ENCODE measurements around the gene C2CD2L. TPM values are rescaled to one million over a fixed set of nuclear protein-coding genes. Genes with fewer than 3 reads are reported as not detected.

The C2CD2L gene
- total and polyA plus RNA-seq, 2 of the 13 experiments (the other 11 are each of a cell fraction or from before 2014, with no cell fraction given) = 3.7 to 5.5 TPM

GRCh38 chr11:119067371-119068222 lies 39.5 kb upstream of the C2CD2L start, which contains the start of gene VPS11 (continued):
- TF ChIP-seq TFDP2 (CRISPR knock-in tag; IDR thresholded peaks at IDR 0.05) (peak; percentile 79), NR3C1 (CRISPR knock-in tag; IDR thresholded peaks at IDR 0.05) (no peak), SOX5 (CRISPR knock-in tag; IDR thresholded peaks at IDR 0.05; ENCODE audit: borderline replicate concordance) (peak; percentile 48; the same call in 1 of the 2 replicates), PCBP2 (optimal IDR thresholded peaks at IDR 0.05; ENCODE audit: low read depth, low read length, poor library complexity, severe bottlenecking) (no peak), ZNF570 (CRISPR knock-in tag; IDR thresholded peaks at IDR 0.05; ENCODE audit: borderline replicate concordance) (no peak), RORA (CRISPR knock-in tag; IDR thresholded peaks at IDR 0.05) (0 out of 2 replicates have a peak, but pooled peaks have one; percentile 53), MED1 (CRISPR knock-in tag; IDR thresholded peaks at IDR 0.05) (peak; percentile 60)
- TF ChIP-seq, protein P1, sequence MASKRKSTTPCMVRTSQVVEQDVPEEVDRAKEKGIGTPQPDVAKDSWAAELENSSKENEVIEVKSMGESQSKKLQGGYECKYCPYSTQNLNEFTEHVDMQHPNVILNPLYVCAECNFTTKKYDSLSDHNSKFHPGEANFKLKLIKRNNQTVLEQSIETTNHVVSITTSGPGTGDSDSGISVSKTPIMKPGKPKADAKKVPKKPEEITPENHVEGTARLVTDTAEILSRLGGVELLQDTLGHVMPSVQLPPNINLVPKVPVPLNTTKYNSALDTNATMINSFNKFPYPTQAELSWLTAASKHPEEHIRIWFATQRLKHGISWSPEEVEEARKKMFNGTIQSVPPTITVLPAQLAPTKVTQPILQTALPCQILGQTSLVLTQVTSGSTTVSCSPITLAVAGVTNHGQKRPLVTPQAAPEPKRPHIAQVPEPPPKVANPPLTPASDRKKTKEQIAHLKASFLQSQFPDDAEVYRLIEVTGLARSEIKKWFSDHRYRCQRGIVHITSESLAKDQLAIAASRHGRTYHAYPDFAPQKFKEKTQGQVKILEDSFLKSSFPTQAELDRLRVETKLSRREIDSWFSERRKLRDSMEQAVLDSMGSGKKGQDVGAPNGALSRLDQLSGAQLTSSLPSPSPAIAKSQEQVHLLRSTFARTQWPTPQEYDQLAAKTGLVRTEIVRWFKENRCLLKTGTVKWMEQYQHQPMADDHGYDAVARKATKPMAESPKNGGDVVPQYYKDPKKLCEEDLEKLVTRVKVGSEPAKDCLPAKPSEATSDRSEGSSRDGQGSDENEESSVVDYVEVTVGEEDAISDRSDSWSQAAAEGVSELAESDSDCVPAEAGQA (IDR thresholded peaks at IDR 0.05; ENCODE audit: low read depth) = peak; percentile 54; the same call in 1 of the 2 replicates
- TF ChIP-seq, protein P1 (CRISPR knock-in tag; IDR thresholded peaks at IDR 0.05; ENCODE audit: borderline replicate concordance) = no peak
- TF ChIP-seq, protein P2, sequence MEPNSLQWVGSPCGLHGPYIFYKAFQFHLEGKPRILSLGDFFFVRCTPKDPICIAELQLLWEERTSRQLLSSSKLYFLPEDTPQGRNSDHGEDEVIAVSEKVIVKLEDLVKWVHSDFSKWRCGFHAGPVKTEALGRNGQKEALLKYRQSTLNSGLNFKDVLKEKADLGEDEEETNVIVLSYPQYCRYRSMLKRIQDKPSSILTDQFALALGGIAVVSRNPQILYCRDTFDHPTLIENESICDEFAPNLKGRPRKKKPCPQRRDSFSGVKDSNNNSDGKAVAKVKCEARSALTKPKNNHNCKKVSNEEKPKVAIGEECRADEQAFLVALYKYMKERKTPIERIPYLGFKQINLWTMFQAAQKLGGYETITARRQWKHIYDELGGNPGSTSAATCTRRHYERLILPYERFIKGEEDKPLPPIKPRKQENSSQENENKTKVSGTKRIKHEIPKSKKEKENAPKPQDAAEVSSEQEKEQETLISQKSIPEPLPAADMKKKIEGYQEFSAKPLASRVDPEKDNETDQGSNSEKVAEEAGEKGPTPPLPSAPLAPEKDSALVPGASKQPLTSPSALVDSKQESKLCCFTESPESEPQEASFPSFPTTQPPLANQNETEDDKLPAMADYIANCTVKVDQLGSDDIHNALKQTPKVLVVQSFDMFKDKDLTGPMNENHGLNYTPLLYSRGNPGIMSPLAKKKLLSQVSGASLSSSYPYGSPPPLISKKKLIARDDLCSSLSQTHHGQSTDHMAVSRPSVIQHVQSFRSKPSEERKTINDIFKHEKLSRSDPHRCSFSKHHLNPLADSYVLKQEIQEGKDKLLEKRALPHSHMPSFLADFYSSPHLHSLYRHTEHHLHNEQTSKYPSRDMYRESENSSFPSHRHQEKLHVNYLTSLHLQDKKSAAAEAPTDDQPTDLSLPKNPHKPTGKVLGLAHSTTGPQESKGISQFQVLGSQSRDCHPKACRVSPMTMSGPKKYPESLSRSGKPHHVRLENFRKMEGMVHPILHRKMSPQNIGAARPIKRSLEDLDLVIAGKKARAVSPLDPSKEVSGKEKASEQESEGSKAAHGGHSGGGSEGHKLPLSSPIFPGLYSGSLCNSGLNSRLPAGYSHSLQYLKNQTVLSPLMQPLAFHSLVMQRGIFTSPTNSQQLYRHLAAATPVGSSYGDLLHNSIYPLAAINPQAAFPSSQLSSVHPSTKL (CRISPR knock-in tag; IDR thresholded peaks at IDR 0.05) = peak; percentile 49; the same call in 1 of the 2 replicates
- TF ChIP-seq, protein P3, sequence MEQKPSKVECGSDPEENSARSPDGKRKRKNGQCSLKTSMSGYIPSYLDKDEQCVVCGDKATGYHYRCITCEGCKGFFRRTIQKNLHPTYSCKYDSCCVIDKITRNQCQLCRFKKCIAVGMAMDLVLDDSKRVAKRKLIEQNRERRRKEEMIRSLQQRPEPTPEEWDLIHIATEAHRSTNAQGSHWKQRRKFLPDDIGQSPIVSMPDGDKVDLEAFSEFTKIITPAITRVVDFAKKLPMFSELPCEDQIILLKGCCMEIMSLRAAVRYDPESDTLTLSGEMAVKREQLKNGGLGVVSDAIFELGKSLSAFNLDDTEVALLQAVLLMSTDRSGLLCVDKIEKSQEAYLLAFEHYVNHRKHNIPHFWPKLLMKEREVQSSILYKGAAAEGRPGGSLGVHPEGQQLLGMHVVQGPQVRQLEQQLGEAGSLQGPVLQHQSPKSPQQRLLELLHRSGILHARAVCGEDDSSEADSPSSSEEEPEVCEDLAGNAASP (CRISPR knock-in tag; IDR thresholded peaks at IDR 0.05; ENCODE audit: borderline replicate concordance) = peak; percentile 50; the same call in 1 of the 2 replicates

All from HepG2 (cell line).